ENCODE measurements around the gene VSIG4. TPM values are rescaled to one million over a fixed set of nuclear protein-coding genes. Genes with fewer than 3 reads are reported as not detected.

VSIG4 gene
- total and polyA plus RNA-seq, 8 donors: 5.7 to 377 (median 11.7) TPM

DNA sequence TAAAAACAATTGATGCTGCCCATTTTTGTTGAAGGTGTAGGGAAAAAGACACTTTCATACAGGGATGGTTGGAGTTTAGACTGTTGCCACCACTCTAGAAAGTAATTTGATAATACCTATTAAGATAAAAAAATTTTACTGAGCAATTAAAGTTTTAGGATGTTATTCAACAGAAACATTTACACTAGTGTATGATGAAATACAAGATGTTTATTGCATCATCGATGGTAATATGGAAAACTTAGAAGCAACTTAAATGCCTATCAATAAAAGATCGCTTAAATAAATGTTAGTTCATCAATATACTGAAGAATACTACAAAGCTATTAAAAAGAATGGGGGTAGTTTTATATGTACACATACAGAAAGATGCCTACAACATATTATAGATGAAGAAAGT, 9.2 kb upstream of the VSIG4 start:
- no peak overlapping the region for H3K4me3 ChIP-seq
- intact Hi-C loops (cut with DNase I): no loop called here
- H3K36me3 ChIP-seq: no peaks in the 10 kb centered on the region
- no peak for DNase-seq
- H3K9me3 ChIP-seq: no peaks in the 10 kb centered on the region
- peaks cover 0 to 7% of the 10 kb centered on the region in 2 donors for H3K4me1 ChIP-seq
- H3K27ac ChIP-seq: peak overlapping the region in 1 of 2 donors; percentile 67
- H3K27me3 ChIP-seq: no peaks in the 10 kb centered on the region
- no peak for ATAC-seq
- no peak for TF ChIP-seq CTCF (IDR thresholded peaks at IDR 0.05)

DNA sequence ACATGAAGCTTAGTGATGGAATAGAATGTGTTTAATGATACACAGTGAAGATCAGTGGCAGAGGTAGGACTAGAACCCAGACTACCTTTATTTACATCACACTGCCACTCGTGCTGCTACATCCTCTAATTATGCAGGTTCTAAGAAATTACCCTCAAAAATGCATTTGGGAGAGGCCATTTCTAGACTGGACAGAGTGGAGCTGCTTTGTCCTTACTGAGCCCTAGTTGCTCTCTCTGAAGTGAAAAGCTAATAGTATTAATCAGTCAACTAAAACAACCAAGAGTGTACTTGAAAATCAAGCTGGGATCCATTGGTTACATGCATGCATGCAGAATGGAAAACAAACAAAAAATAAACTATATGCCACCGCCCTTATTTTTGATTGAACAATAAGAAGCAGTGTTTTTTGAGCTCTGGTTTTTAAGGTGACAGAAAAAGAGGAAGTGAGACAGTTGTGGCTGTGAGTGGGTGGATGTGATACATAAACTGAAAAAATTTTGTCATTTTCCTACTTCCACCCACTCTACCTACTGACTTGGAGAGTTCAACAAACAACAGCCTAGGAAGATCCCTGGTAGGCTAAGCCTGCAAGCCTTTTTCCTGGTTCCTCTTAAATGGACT, 6.8 kb upstream of the VSIG4 start:
- Histone ChIP-seq H3K27ac (peak overlapping the region in 1 of 2 donors; percentile 53), H3K27me3 (no peaks in the 10 kb centered on the region), H3K9me3 (no peaks in the 10 kb centered on the region), H3K36me3 (no peaks in the 10 kb centered on the region), H3K4me1 (no peaks in the 10 kb centered on the region), H3K4me3 (no peak overlapping the region)
- DNase-seq (no peak), ATAC-seq (peak; percentile 40)
- TF ChIP-seq CTCF (IDR thresholded peaks at IDR 0.05): no peak
- intact Hi-C loops (cut with DNase I): no loop called here

GRCh38 chrX:66045894-66046293, 6.0 kb upstream of the VSIG4 start:
- DNase-seq (no peak), ATAC-seq (no peak)
- Histone ChIP-seq H3K27me3 (no peaks in the 10 kb centered on the region), H3K4me1 (no peaks in the 10 kb centered on the region), H3K36me3 (no peaks in the 10 kb centered on the region), H3K27ac (no peak overlapping the region), H3K4me3 (no peak overlapping the region), H3K9me3 (no peaks in the 10 kb centered on the region)
- no peak for TF ChIP-seq CTCF (IDR thresholded peaks at IDR 0.05)
- intact Hi-C loops (cut with DNase I): no loop called here

- H3K4me1 ChIP-seq: no peaks in the 10 kb centered on the region
- no peak for TF ChIP-seq CTCF (IDR thresholded peaks at IDR 0.05)
- H3K36me3 ChIP-seq: no peaks in the 10 kb centered on the region
- no peaks in the 10 kb centered on the region for H3K27me3 ChIP-seq
- ATAC-seq: no peak
- no peak overlapping the region for H3K4me3 ChIP-seq
- intact Hi-C loops (cut with DNase I): no loop called here
- no peak overlapping the region for H3K27ac ChIP-seq
- no peaks in the 10 kb centered on the region for H3K9me3 ChIP-seq
- DNase-seq: no peak
These were observed 3.7 kb upstream of the VSIG4 start for GRCh38 chrX:66043584-66043983.

DNA sequence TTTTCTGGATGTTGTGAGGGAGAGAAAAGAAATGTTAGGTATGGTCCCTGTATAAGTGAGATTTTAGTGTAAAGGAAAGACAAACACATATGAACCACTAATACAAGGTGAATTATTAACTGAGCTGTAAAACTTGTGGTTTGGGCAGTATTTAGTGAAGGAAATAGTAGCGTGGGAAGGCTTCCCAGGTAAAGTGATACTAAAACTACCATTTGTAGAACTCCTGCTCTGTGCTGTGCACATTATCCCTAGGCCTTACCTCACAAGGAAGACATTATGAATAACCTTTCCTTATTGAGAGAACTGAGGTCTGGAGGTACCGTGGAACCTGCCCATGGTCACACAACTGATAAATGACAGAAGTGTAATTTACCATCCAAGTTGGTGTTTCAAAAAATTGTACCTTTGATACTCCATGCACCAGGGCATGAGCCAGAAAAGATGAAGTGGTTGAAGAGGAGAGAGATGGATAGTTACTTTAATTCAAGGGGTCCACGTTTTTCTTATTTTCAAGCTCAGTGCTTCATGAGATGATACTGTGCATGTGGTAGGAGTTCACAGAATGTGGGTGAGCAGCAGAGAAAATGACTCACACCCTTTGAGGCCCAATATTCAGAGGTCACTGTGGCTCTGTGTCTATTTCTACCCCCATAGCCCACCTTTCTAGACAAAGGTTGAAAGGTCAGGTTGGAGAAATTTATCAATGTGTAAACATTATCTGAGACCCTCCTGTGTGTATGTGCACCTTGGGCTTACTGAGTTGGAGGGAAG, 2.6 kb upstream of the VSIG4 start:
- Histone ChIP-seq H3K4me1 (no peaks in the 10 kb centered on the region), H3K4me3 (no peak overlapping the region), H3K27me3 (no peaks in the 10 kb centered on the region), H3K36me3 (no peaks in the 10 kb centered on the region), H3K9me3 (no peaks in the 10 kb centered on the region), H3K27ac (no peak overlapping the region)
- intact Hi-C loops (cut with DNase I): no loop called here
- TF ChIP-seq CTCF (IDR thresholded peaks at IDR 0.05): no peak
- no peak for DNase-seq
- no peak for ATAC-seq
